ENCODE measurements around the gene SLC44A5.
"Not testable (repeated sequence)": the region's sequence is repeated elsewhere in the genome, so short reads cannot be mapped to it uniquely, and the experiment has no call there.

Gene SLC44A5

DNA sequence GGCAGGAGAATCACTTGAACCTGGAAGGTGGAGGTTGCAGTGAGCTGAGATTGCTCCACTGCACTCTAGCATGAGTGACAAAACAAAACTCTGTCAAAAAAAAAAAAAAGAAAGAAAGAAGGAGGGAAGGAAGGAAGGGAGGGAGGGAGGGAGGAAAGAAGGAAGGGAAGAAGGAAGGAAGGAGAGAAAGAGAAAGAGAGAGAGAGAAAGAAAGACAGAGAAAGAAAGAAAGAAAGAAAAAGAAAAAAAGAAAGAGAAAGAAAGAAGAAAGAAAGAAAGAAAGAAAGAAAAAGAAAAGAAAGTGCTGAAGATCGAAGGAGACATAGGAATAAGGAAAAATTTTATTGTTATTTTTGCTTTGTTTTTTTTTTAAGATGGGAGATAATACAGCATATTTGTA is 166.7 kb downstream of the SLC44A5 start:
- no peak for DNase-seq

DNA sequence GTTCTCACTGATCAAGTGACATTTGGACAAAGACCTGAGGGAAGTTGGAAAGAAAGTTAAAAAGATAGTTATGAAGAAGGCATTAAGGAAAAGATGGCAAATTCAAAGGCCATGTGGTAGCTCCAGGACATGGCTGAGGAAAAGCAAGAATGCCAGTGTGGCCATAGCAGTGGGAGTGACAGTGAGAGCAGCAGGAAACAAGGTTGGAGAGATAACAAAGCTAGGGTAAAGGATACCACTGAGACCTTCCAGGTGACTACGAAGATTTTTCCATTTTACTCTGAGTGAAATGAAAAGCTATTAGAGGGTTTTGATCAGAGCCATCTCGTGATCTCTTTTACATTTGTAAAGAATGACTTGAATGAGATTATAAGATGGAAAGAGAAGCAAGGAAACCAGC is 170.6 kb downstream of the SLC44A5 start:
- no peak for DNase-seq

DNA sequence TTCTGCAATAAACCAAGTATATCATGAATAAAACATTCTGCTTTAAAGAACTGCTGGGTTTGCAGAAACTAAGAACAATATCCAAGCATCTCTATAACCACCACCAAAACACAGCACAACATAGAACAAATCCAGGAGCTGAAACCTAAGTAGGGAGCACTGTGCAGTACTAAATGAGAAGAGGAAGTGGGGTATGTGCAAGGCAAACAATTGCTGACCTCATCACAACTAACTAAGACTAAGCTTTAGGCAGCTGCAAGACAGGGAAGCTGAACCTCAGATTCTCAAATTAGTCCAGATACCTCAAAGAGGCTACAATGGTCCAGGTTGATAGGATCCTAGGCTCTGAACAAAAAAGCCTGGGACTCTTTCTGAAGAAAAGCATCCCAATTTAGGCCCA is 172.6 kb downstream of the SLC44A5 start:
- DNase-seq: no peak

DNA sequence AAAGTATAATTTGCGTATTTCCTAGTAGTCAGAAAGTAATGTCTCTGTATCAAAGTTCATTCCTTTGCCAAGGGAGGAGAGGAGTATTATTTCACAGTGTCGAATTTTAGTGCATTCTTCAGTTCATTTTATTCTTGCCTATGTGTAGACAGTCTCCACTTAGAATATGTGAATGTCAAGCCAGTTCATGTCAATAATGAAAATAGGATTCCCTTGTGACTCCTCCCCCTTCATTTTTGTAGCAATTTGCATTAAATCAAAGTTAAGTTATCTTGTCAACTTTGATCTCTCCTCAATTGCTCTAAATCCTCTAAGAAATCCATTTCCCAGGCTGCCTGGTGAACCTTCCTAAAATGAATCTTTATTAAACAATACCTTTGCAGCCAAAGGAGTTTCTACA is 179.1 kb downstream of the SLC44A5 start:
- DNase-seq: no peak

DNA sequence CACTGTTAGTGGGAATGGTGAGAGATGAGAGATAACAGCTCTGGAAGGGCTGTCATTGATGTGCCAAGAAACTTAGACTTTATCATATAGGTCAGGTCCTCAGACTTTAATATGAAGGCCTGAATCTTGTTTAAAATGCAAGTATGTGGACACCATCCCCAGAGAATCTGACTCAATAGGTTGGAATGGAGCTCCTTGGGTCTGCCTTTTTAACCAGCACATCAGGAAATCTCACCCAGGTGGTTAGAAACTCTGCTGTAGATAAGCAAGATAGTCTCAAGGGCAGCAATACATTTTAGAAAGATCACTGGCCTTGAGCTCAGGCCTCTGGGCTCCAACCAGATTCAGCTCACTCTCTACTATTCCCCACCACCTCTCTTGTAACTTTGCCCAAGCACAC is 180.4 kb downstream of the SLC44A5 start:
- DNase-seq: no peak

DNA sequence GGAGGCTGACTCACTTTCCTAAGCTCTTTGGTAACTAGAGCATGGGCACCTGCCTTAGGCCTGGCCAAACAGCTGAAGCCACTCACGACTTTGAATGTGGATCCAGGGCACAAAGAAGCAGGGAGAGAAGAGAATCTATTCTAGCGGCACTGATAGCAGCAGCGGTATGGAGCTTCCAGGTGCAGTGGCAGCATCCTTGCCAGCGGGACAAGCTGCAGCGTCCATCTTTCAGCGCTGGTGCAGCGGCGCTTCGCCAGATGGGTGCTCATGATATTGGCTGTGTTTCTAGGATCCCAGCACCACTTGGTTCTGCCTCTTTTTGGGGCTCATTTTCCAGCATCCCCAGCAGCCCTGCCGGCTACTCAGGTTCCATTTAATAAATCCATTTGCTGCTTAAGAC is 184.2 kb downstream of the SLC44A5 start:
- DNase-seq: no peak

DNA sequence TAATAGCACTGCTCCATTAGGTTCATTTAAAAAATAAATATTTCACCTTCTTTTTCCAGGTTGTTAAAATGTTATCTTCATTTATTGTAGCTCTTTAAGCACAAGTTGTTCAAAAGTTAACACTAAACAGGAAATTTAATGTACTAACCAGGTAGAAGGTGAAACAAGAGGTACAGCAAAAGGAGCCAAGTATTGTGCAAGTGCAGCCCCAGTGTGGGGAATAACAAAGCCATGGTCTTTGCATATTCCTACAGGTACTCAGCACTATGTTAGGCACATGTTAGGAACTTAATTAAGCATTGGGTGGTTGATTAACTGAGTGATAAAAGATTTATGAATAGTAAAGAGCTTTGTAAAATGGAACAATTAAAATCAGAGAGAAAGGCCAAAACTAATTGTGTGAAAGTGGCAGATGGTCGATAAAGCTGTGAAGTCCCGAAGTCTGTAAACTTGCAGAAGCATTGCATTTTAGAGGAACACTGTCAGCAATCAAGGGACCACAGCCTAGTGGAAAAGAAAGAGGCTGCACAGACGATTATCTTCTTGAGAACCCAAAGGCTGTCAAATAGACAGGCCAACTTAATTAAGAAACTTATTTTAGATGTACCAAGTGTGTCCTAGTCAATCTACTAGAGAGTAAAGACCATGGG is 185.8 kb downstream of the SLC44A5 start:
- no peak for DNase-seq

DNA sequence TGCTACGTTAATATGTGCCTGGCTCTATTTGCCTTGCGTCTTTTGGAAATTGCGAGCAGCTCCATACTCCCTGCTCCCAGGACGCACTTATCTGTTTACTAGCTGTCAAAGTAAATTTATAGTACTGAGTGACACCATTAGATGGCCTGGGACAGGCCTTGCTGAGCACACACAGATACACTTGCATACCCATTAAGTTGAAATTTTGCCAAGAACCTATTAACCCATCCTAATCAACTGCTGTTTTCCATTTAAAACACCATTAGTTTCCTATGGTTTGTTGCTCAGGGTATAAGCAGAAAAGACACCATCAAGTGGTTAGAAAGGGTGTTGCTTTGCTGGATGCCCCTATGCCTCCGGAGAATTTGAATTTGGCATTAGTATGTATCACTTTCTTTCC is 187.3 kb downstream of the SLC44A5 start:
- no peak for DNase-seq

DNA sequence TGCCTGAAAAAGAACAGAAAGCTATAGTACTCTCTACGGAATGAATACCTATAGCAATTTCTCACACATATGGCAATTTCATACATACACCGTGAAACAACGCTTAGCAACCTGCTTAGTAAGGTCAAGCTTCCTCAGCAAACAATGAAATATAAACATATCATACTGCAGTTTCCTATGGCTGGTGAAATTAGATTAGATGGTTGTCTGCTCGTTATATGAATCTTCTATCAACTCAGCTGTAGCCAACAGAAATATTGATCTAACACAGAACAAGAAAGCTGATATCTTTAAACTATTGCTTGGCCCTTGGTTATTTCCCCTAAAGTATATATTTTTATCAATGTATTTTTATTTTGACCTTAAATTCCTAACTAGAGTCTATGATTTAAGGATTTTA is 187.8 kb downstream of the SLC44A5 start:
- DNase-seq: no peak

DNA sequence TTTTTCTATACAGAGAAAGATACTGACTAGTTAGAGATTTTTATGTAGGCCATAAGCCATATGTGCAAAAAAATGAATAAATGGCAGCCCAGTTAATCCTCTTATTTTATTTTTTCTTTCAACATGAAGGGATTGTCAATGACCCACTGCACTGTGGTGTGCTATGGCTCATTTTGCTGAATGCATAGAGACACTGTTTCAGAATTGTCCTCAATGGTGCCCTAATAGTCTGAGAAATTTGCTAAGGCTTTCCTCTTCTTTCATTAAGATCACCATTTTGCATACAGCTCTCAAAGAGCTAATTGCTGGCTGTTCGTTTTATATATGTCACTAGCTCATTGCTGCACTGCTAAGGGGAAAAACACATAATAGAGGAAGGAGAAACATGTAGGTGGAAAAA is 189.5 kb downstream of the SLC44A5 start:
- no peak for DNase-seq

DNA sequence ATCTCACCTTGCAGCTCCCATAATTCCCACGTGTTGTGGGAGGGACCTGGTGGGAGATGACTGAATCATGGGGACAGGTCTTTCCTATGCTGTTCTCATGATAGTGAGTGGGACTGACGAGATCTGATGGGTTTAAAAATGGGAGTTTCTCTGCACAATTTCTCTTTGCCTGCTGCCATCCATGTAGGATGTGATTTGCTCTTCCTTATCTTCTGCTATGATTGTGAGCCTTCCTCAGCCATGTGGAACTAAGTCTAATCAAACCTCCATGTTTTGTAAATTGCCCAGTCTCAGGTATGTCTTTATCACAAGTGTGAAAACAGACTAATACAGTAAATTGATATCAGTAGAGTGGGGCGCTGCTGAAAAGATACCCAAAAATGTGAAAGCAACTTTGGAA is 195.7 kb downstream of the SLC44A5 start:
- no peak for DNase-seq

DNA sequence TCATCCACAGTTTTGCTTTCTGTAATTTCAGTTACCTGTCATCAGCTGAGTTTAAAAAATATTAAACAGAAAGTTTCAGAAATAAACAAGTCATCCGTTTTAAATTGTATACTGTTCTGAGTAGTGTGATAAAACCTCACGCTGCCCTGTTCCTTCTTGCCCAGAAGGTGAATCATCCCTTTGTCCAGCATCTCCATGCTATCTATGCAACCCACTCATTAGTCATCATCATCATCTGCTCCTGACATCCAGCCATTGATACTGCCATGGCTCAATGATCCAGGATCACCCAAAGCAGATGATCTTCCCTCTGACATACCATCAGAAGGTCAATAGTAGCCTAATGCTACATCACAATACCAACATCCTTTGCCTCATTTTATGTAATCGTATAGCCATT is 198.3 kb downstream of the SLC44A5 start:
- no peak for DNase-seq

DNA sequence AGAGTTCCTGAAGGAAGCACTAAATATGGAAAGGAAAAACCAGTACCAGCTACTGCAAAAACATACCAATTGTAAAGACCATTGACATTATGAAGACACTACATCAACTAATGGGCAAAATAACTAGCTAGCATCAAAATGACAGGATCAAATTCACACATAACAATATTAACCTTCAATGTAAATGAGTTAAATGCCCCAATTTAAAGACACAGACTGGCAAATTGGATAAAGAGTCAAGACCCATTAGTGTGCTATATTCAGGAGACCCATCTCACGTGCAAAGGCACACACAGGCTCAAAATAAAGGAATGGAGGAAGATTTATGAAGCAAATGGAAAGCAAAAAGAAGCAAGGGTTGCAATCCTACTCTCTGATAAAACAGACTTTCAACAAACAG is 206.2 kb downstream of the SLC44A5 start:
- DNase-seq: not testable (repeated sequence)

DNA sequence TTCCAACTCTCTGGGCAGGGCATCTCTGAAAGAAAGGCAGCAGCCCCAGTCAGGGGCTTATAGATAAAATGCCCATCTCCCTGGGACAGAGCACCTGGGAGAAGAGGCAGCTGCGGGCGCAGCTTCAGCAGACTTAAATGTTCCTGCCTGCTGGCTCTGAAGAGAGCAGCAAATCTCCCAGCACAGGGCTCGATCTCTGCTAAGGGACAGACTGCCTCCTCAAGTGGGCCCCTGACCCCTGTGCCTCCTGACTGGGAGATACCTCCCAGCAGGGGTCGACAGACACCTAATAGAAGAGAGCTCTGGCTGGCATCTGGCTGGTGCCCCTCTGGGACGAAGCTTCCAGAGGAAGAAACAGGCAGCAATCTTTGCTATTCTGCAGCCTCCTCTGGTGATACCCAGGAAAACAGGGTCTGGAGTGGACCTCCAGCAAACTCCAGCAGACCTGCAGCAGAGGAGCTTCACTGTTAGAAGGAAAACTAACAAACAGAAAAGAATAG is 207.7 kb downstream of the SLC44A5 start:
- not testable (repeated sequence) for DNase-seq

DNA sequence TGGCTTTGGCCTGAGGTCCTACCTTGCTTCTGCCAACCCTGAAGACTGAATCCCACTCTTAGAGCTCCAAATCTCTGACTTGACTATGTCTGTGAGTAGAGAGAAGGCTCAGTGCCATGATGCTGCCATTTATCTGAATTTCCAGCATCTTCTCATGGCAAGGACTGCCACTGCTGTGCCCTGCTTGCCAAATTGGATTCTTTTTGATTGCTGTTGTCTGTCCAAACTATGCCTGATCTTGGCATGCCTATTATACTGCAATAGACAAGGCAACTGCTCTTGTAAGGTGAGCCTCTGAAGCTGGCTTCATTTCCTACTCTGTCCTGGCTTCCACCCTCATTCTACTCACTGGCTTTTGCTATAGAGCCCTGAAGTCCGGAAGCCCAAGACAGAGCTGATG is 210.2 kb downstream of the SLC44A5 start:
- DNase-seq: no peak

DNA sequence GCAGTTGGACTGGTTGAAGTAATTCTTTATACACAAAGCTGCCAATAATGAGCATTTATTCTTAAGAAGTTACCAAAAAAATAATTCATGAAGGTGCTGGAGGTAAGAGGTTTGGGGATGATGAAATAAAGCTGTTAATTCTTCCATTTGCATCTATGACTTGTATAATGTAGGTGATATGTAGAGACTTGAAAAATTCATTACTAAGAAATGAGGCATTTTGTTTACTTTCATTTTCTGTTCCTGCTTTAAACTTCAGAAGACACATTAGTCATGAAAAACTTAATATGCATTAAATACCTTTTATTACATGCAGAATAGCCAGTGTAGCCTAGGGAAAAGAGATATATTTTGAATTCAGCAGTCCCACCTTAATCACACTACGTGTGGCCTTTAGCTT is 214.2 kb downstream of the SLC44A5 start:
- DNase-seq: no peak

DNA sequence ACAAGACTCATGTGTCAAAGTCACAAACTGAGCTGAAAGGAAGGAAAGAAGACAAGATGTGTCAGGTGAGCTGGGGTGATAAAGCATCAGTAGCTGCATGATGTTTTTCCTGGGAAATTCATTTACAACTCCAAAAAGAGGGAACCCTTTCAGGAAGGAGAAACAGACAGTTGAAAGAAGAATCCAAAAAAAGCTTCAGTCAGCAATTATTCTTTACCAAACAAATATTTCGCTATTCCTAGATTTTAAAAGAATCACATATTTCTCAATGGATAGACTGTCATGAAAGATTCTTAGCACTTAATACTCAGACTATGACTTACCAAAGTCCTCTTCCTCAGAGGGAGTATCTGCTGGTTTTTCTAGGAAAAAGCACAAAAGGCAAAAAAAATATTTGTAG is 214.7 kb downstream of the SLC44A5 start:
- no peak for DNase-seq

DNA sequence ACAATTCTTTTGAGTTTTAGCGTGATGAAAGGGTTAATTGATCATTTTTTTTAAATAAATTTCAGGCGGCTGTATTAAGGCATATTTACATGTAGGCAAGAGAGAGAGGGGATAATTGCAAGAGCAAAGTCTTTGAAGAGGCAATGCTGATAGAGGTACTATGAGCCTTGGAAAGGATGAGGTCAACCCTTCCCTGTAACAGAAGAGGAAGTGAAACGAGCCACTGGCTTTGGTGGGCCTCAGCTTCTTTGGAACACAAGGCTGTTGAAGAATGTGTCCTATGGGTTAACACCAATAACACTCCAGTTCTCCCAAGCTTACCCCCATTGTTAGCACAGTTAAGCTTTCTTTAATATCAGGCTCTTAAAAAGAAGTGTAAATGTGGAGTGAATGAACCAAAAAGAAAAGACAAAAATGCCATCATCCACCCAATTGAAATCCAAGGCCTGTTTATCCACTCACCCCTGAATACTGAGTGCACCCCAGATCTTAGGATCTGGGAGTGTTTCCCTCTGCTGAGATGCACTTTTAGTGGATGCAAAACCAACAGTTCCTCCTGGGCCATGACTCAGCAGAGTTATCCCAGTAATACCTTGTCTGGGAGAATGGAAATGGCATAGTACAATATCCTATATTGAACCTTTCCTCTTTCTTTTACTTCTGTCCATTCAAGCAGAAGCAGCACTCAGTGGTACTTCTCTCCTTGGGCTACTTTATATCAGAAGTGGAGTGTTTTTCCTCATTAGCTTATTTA is 216.4 kb downstream of the SLC44A5 start:
- DNase-seq: no peak

DNA sequence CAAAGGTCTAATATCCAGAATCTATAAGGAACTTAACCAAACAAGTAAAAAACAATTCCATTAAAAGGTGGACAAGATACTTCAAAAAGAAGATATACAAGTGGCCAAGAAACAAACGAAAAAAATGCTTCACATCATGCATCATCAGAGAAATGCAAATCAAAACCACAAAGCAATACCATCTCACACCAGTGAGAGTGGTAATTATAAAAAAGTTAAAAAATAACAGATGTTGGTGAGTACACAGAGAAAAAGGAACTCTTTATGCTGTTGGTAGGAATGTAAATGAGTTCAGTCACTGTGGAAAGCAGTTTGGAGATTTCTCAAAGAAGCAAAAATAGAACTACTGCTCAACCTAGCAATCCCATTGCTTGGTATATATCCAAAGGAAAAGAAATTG is 218.6 kb downstream of the SLC44A5 start:
- no peak for DNase-seq

DNA sequence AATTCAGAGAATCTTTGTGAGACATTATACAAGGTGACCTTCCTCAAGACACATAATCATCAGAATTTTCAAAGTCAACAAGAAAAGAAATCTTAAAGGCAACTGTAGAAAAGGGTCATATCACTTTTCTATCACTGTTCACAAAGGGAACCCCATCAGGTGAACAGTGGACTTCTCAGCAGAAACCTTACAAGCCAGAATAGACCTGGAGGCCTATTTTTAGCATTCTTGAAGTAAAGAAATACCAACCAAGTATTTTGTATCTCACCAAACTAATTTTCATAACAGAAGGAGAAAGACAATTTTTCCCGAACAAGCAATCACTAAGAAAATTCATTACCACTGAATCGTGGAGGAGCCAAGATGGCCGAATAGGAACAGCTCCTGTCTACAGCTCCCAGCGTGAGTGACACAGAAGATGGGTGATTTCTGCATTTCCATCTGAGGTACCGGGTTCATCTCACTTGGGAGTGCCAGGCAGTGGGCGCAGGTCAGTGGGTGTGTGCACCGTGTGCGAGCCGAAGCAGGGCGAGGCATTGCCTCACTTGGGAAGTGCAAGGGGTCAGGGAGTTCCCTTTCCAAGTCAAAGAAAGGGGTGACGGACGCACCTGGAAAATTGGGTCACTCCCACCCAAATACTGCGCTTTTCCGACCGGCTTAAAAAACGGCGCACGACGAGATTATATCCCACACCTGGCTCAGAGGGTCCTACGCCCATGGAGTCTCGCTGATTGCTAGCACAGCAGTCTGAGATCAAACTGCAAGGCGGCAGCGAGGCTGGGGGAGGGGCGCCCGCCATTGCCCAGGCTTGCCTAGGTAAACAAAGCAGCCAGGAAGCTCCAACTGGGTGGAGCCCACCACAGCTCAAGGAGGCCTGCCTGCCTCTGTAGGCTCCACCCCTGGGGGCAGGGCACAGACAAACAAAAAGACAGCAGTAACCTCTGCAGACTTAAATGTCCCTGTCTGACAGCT is 235.2 kb downstream of the SLC44A5 start:
- not testable (repeated sequence) for DNase-seq

DNA sequence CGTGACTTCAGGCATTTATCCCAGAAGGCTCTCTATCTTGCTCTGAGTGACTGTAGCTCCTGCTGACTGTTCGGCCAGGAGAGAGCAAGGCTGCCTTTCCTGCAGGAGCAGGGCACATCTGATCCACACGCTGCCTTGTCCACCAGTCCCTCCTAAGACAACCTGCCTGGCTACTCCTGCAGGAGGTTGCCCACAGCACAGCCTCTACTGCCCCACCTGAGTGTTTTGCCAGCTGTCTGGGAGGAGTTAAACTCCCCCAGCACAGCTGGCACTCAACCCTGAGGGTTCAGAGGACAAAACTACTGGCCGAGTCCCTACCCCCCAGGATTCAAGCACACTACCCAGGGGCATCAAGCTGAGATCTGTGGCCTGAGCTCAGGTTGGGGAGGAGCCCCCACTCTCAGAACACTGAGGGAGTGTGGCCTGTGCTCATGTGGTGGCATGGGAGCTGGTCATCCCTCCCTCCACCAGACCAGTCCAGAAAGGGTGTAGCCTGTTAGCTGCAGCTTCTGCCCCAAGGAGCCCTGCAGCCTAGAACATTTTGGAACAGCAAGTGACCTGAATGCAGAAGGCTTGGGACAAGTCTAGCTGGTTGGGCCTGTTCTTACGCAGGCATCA is 237.3 kb downstream of the SLC44A5 start:
- DNase-seq: no peak

DNA sequence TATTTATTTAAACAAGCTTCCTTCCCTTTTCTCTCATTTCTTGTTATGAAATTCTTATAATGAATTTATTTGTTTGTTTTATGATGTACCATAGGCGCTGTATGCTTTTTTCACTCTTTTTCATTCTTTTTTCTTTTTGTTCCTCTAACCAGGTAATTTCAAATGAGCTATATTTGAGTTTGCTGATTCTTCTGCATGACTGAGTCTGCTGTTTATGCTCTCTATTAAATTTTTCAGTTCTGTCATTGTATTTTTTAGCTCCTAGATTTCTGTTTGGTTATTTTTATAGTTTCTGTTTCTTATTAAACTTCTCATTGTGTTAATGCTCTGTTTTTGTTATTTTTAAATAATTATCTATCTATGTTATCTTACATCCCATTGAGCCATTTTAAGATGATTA is 244.3 kb downstream of the SLC44A5 start:
- DNase-seq: no peak

DNA sequence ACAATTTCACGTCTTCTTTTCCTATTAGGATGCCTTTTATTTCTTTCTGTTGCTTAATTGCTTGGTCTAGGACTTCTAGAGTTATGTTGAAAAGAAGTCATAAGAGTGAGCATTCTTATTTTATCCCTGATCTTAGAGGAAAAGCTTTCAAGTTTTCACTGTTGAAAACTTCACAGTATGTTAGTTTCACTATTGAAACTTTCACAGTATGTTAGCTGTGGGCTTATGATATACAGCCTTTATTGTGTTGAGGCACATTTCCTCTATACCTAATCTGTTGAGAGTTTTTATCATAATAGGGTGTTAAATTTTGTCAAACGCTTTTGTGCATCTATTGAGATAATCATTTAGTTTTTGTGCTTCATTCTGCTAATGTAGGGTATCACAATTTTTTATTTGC is 249.7 kb downstream of the SLC44A5 start:
- DNase-seq: no peak

All from NCI-H1092 (cell line).